HEK293 (cell line): Measurements from ENCODE around the gene B3GALNT1.

ENCODE experiments used
- CTCF ChIA-PET: fragments of 350-600 bp; formaldehyde crosslinking; extraction: SDS; loops from one replicate; lab custom pipeline; 2021; ENCODE audit warnings: antibody characterized with exemption; lab: Yijun Ruan, JAX
- POLR2A ChIA-PET: fragments of 300-600 bp; formaldehyde crosslinking; extraction: SDS; loops from one replicate; lab custom pipeline; 2020; ENCODE audit warnings: antibody characterized with exemption, inconsistent platforms; lab: Yijun Ruan, JAX
- H3K27ac ChIP-seq: fragments of 200-500 bp; sonication (Bioruptor generic); 2 replicates; pipeline ENCODE4 v1.5.1; 2014; ENCODE audit warnings: low read depth, low read length, control low read depth, inconsistent platforms; ENCODE audit errors: extremely low read depth
- H3K36me3 ChIP-seq, 2 experiments: fragments of 200-500 bp in 1 of 2; sonication (Bioruptor generic) in 1 of 2; 1 replicate in 1 of 2; 2 replicates in 1 of 2; pipeline ENCODE4 v1.5.1; 2014 to 2017; ENCODE audit warnings: inconsistent platforms in 2 of 2, low read length in 2 of 2; ENCODE audit not compliant: control insufficient read depth in 2 of 2, insufficient read depth in 1 of 2
- H3K4me1 ChIP-seq: fragments of 200-500 bp; sonication (Bioruptor generic); 2 replicates; pipeline ENCODE4 v1.5.1; 2014; ENCODE audit warnings: mild to moderate bottlenecking, low read length, inconsistent platforms; ENCODE audit not compliant: control insufficient read depth, insufficient read depth
- H3K4me3 ChIP-seq: 2 replicates; pipeline ENCODE4 v1.5.1; 2011; ENCODE audit warnings: low read depth, mild to moderate bottlenecking, control low read depth, low read length, moderate library complexity
- H3K9me3 ChIP-seq: fragments of 200-500 bp; sonication (Bioruptor generic); 2 replicates; pipeline ENCODE4 v1.5.1; 2014; ENCODE audit warnings: low read depth, low read length, inconsistent platforms; ENCODE audit not compliant: control insufficient read depth, insufficient read depth
- BCL11B ChIP-seq: fragments of 450-650 bp; formaldehyde crosslinking; IDR thresholded peaks from 2 replicates; pipeline ENCODE4 v1.5.1; 2016; ENCODE audit warnings: low read depth, missing biosample characterization, missing genetic modification characterization
- INSM2 ChIP-seq: fragments of 450-650 bp; formaldehyde crosslinking; IDR thresholded peaks from 2 replicates; pipeline ENCODE4 v1.5.1; 2016; ENCODE audit warnings: missing biosample characterization, missing genetic modification characterization
- OSR2 ChIP-seq: fragments of 450-650 bp; formaldehyde crosslinking; IDR thresholded peaks from 2 replicates; pipeline ENCODE4 v1.5.1; 2016; ENCODE audit warnings: missing biosample characterization, missing genetic modification characterization
- SALL2 ChIP-seq: fragments of 450-650 bp; formaldehyde crosslinking; IDR thresholded peaks from 2 replicates; pipeline ENCODE4 v1.5.0; 2017; ENCODE audit warnings: missing biosample characterization, mild to moderate bottlenecking, missing genetic modification characterization, borderline replicate concordance
- TCF7L2 ChIP-seq: IDR thresholded peaks from 2 replicates; pipeline ENCODE4 v1.6.1; 2011; ENCODE audit warnings: low read depth, mild to moderate bottlenecking, inconsistent platforms, low read length, moderate library complexity, borderline replicate concordance
- ZBTB17 ChIP-seq: fragments of 450-650 bp; formaldehyde crosslinking; IDR thresholded peaks from 2 replicates; pipeline ENCODE4 v1.5.1; 2016; ENCODE audit warnings: missing biosample characterization, missing genetic modification characterization
- ZBTB26 ChIP-seq: fragments of 450-650 bp; formaldehyde crosslinking; optimal IDR thresholded peaks from 2 replicates; pipeline ENCODE3; 2016; ENCODE audit warnings: missing biosample characterization, mild to moderate bottlenecking, missing genetic modification characterization
- ZEB2 ChIP-seq: fragments of 450-650 bp; formaldehyde crosslinking; IDR thresholded peaks from 2 replicates; pipeline ENCODE4 v1.5.1; 2016; ENCODE audit warnings: missing biosample characterization, missing genetic modification characterization
- ZFHX2 ChIP-seq: fragments of 450-650 bp; formaldehyde crosslinking; conservative IDR thresholded peaks from 2 replicates; pipeline ENCODE4 v1.5.1; 2016; ENCODE audit warnings: missing biosample characterization, missing genetic modification characterization
- ZFP41 ChIP-seq: fragments of 450-650 bp; formaldehyde crosslinking; IDR thresholded peaks from 2 replicates; pipeline ENCODE4 v1.5.1; 2016; ENCODE audit warnings: missing biosample characterization, missing genetic modification characterization, borderline replicate concordance
- ZNF155 ChIP-seq: fragments of 450-650 bp; formaldehyde crosslinking; IDR thresholded peaks from 2 replicates; pipeline ENCODE4 v1.5.1; 2016; ENCODE audit warnings: missing biosample characterization, missing genetic modification characterization
- ZNF2 ChIP-seq: fragments of 450-650 bp; formaldehyde crosslinking; IDR thresholded peaks from 2 replicates; pipeline ENCODE4 v1.5.1; 2016; ENCODE audit warnings: missing biosample characterization, missing genetic modification characterization
- ZNF221 ChIP-seq: fragments of 450-650 bp; formaldehyde crosslinking; IDR thresholded peaks from 2 replicates; pipeline ENCODE4 v1.5.1; 2017; ENCODE audit warnings: missing biosample characterization, missing genetic modification characterization, borderline replicate concordance
- ZNF280C ChIP-seq: fragments of 450-650 bp; formaldehyde crosslinking; IDR thresholded peaks from 2 replicates; pipeline ENCODE4 v1.5.1; 2016; ENCODE audit warnings: missing biosample characterization, missing genetic modification characterization
- ZNF292 ChIP-seq: fragments of 450-650 bp; formaldehyde crosslinking; IDR thresholded peaks from 2 replicates; pipeline ENCODE4 v1.5.1; 2016; ENCODE audit warnings: low read depth, missing biosample characterization, missing genetic modification characterization, borderline replicate concordance
- ZNF324 ChIP-seq: fragments of 450-650 bp; formaldehyde crosslinking; IDR thresholded peaks from 2 replicates; pipeline ENCODE4 v1.5.1; 2016; ENCODE audit warnings: missing biosample characterization, missing genetic modification characterization
- ZNF350 ChIP-seq: fragments of 450-650 bp; formaldehyde crosslinking; IDR thresholded peaks from 2 replicates; pipeline ENCODE4 v1.5.0; 2017; ENCODE audit warnings: missing biosample characterization, mild to moderate bottlenecking, missing genetic modification characterization
- ZNF366 ChIP-seq: fragments of 450-650 bp; formaldehyde crosslinking; conservative IDR thresholded peaks from 2 replicates; pipeline ENCODE4 v1.5.1; 2016; ENCODE audit warnings: missing biosample characterization, missing genetic modification characterization
- ZNF624 ChIP-seq: fragments of 450-650 bp; formaldehyde crosslinking; IDR thresholded peaks from 2 replicates; pipeline ENCODE4 v1.5.1; 2017; ENCODE audit warnings: missing biosample characterization, missing genetic modification characterization
- ZNF645 ChIP-seq: fragments of 450-650 bp; formaldehyde crosslinking; IDR thresholded peaks from 2 replicates; pipeline ENCODE4; 2016; ENCODE audit warnings: missing biosample characterization, missing genetic modification characterization
- ZNF660 ChIP-seq: fragments of 450-650 bp; IDR thresholded peaks from 2 replicates; pipeline ENCODE4 v1.5.1; 2018; ENCODE audit warnings: missing biosample characterization, mild to moderate bottlenecking, missing genetic modification characterization
- ZNF830 ChIP-seq: fragments of 450-650 bp; IDR thresholded peaks from 2 replicates; pipeline ENCODE4 v1.5.0; 2018; ENCODE audit warnings: missing biosample characterization, missing genetic modification characterization, low read depth, mild to moderate bottlenecking, moderate library complexity
- ZSCAN16 ChIP-seq: fragments of 450-650 bp; formaldehyde crosslinking; IDR thresholded peaks from 2 replicates; pipeline ENCODE4 v1.5.1; 2016; ENCODE audit warnings: missing biosample characterization, missing genetic modification characterization
- TF ChIP-seq, protein P1 (sequence below): fragments of 450-650 bp; formaldehyde crosslinking; IDR thresholded peaks from 2 replicates; pipeline ENCODE4 v1.5.1; 2016; ENCODE audit warnings: missing biosample characterization, missing genetic modification characterization
- TF ChIP-seq, protein P2 (sequence below): fragments of 450-650 bp; formaldehyde crosslinking; IDR thresholded peaks from 2 replicates; pipeline ENCODE4 v1.5.1; 2016; ENCODE audit warnings: missing biosample characterization, missing genetic modification characterization, borderline replicate concordance

B3GALNT1 gene

DNA sequence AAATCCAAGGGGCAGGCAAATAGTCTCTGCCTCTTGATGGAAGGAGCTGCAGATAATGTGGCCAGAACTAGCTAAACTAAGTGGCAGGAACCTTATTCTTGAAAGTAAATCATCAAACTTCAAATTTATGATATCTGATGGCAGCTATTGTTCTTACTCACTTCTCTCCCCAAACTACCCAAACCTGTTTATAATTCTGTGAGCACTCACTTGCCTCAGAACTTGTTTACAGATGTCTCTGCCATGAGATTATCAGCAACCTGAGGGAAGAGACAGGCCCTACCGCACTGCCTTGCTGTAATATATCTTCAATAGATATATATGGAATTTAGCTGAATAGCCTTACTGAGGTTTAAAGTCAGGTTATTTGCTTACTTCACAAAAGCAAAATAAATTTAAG, 2.2 kb upstream of the B3GALNT1 start:
- ChIA-PET POLR2A (no interaction called here), CTCF (interaction anchor here (0.5 to 0.7 kb wide), 2 partner anchors 198 to 402 kb away, joined by 3 to 5 read pairs; no protein-coding TSS in a partner anchor)
- TF ChIP-seq ZBTB17 (tag by site-specific recombination) (no peak), OSR2 (tag by site-specific recombination) (no peak), ZFP41 (tag by site-specific recombination) (no peak), ZNF350 (no peak), ZNF221 (tag by site-specific recombination) (no peak), BCL11B (tag by site-specific recombination) (no peak), ZNF830 (tag by site-specific recombination) (no peak), ZFHX2 (tag by site-specific recombination) (no peak), ZNF155 (tag by site-specific recombination) (no peak), ZNF624 (tag by site-specific recombination) (no peak), TCF7L2 (no peak), ZSCAN16 (tag by site-specific recombination) (no peak), ZNF366 (tag by site-specific recombination) (no peak), INSM2 (no peak)
- Histone ChIP-seq H3K9me3 (no peaks in the 10 kb centered on the region), H3K36me3 (no peaks in the 10 kb centered on the region), H3K4me1 (no peaks in the 10 kb centered on the region), H3K27ac (no peak overlapping the region), H3K4me3 (no peak overlapping the region)

- H3K27ac ChIP-seq: no peak overlapping the region
- H3K36me3 ChIP-seq: no peaks in the 10 kb centered on the region
- CTCF ChIA-PET: interaction anchor here (1.0 kb wide), 1 partner anchor 168 kb away, joined by 3 read pairs; no protein-coding TSS in a partner anchor
- POLR2A ChIA-PET: no interaction called here
- H3K4me1 ChIP-seq: no peaks in the 10 kb centered on the region
- no peak overlapping the region for H3K4me3 ChIP-seq
- H3K9me3 ChIP-seq: no peaks in the 10 kb centered on the region
- TF ChIP-seq ZNF292 (tag by site-specific recombination) (no peak), BCL11B (tag by site-specific recombination) (no peak), ZNF324 (tag by site-specific recombination) (no peak), ZBTB26 (no peak), ZNF280C (tag by site-specific recombination) (no peak), ZNF2 (tag by site-specific recombination) (no peak), ZEB2 (tag by site-specific recombination) (no peak), ZNF660 (no peak), ZNF645 (tag by site-specific recombination) (no peak), SALL2 (tag by site-specific recombination) (no peak)
- TF ChIP-seq, protein P1, sequence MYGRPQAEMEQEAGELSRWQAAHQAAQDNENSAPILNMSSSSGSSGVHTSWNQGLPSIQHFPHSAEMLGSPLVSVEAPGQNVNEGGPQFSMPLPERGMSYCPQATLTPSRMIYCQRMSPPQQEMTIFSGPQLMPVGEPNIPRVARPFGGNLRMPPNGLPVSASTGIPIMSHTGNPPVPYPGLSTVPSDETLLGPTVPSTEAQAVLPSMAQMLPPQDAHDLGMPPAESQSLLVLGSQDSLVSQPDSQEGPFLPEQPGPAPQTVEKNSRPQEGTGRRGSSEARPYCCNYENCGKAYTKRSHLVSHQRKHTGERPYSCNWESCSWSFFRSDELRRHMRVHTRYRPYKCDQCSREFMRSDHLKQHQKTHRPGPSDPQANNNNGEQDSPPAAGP (tag by site-specific recombination): no peak
- TF ChIP-seq, protein P2, sequence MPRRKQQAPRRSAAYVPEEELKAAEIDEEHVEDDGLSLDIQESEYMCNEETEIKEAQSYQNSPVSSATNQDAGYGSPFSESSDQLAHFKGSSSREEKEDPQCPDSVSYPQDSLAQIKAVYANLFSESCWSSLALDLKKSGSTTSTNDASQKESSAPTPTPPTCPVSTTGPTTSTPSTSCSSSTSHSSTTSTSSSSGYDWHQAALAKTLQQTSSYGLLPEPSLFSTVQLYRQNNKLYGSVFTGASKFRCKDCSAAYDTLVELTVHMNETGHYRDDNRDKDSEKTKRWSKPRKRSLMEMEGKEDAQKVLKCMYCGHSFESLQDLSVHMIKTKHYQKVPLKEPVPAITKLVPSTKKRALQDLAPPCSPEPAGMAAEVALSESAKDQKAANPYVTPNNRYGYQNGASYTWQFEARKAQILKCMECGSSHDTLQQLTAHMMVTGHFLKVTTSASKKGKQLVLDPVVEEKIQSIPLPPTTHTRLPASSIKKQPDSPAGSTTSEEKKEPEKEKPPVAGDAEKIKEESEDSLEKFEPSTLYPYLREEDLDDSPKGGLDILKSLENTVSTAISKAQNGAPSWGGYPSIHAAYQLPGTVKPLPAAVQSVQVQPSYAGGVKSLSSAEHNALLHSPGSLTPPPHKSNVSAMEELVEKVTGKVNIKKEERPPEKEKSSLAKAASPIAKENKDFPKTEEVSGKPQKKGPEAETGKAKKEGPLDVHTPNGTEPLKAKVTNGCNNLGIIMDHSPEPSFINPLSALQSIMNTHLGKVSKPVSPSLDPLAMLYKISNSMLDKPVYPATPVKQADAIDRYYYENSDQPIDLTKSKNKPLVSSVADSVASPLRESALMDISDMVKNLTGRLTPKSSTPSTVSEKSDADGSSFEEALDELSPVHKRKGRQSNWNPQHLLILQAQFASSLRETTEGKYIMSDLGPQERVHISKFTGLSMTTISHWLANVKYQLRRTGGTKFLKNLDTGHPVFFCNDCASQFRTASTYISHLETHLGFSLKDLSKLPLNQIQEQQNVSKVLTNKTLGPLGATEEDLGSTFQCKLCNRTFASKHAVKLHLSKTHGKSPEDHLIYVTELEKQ: no peak
Observed at GRCh38 chr3:161103776-161104385, 1.3 kb downstream of the B3GALNT1 start.
